HFF-Myc (cell line): ENCODE data around the gene GAK.

Experiments used
- DNase-seq: peaks from one replicate; pipeline ENCODE4 v3.0.0-alpha.2; 2011; ENCODE audit warnings: low read depth; ENCODE audit errors: extremely low read depth
- H3K4me3 ChIP-seq: replicated peaks from 2 replicates; pipeline ENCODE4 v1.5.1; 2011; ENCODE audit warnings: low read depth, mild to moderate bottlenecking, control low read depth, low read length
- TF ChIP-seq, protein P1 (sequence below): IDR thresholded peaks from 2 replicates; pipeline ENCODE4 v1.5.1; 2012; ENCODE audit warnings: mild to moderate bottlenecking, low read depth, low read length, control low read depth; ENCODE audit errors: missing control alignments

GAK gene

DNA sequence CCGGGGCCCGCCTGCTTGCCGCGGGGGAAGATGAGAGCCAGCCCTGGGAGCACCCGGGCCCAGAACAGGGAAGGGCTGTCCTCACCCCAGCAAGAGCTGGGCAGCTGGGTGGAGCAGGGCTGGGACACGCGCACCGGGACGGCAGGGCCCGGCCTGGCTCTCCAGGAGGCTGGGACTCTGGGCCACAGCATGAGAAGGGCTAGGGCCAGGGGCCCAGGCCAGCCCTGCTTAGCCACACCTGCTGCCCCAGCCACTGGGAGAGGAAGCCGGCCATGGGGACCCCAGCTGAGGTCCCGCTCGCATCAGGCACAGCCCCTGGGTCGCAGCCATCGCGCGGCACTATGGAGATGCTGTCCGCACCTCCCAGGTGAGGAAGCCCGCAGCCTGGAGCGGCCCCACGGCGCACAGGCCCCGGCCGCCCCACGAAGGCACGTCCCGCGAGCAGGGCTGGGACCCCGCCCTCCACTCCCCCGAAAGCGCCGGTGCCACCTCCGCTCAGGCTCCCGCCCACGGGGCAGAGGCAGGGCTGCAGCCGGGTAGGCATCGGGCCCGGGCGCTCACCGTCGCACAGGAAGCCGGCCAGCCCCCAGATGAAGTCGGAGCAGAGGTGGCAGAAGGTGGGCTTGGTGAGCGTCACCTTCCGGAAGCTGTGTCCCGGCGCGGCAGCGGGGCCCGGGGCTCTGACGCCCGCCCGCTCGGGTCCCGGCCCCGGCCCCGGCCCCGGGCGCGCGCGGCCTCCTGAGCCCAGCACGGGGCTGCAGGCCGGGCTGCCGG lies 40.7 kb upstream of the GAK start:
- TF ChIP-seq, protein P1, sequence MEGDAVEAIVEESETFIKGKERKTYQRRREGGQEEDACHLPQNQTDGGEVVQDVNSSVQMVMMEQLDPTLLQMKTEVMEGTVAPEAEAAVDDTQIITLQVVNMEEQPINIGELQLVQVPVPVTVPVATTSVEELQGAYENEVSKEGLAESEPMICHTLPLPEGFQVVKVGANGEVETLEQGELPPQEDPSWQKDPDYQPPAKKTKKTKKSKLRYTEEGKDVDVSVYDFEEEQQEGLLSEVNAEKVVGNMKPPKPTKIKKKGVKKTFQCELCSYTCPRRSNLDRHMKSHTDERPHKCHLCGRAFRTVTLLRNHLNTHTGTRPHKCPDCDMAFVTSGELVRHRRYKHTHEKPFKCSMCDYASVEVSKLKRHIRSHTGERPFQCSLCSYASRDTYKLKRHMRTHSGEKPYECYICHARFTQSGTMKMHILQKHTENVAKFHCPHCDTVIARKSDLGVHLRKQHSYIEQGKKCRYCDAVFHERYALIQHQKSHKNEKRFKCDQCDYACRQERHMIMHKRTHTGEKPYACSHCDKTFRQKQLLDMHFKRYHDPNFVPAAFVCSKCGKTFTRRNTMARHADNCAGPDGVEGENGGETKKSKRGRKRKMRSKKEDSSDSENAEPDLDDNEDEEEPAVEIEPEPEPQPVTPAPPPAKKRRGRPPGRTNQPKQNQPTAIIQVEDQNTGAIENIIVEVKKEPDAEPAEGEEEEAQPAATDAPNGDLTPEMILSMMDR, result no peak
- DNase-seq, result no peak
- peak overlapping the region; percentile 68 for H3K4me3 ChIP-seq

DNA sequence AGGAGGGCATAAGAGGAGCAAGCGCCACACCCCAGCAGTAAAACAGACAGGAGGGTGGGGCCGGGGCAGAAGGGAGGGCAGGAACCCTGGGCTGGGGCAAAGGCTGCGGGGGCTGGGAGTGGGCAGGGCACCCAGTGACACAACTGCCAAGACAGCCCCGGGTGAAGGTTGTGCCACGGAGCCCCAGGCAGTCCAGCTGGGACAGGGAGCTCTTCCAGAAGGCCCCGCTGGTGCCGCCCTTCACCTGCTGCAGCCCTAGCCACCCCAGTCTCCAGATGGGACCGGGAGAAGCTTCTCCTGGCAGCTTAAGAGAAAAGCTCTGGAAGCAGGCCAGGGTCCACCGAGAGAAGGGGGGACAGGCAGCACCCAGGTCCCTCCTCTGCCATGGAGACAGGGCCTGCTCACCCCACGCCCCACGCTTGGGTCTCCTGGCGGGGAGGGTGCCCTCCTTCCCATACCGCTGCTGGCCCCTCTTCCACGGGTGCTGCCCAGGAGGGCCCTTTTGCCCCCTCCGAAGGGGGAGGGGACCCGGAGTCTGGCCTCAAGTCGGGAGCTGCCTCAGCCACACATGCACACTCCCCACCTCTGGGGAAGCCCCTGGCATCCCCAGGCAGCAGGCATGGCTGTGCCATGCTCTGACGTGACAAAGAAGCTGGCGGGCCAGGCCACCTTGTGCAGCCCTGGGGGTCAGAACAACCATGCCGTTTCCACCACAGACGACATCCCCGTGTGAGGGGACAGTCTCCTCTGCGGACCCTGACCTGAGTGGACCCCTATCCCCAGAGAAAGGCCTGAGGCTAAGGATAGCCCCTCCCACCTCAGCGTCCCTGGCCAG lies 39.8 kb upstream of the GAK start:
- H3K4me3 ChIP-seq, result peak overlapping the region; percentile 68
- no peak for DNase-seq
- TF ChIP-seq, protein P1, result no peak

DNA sequence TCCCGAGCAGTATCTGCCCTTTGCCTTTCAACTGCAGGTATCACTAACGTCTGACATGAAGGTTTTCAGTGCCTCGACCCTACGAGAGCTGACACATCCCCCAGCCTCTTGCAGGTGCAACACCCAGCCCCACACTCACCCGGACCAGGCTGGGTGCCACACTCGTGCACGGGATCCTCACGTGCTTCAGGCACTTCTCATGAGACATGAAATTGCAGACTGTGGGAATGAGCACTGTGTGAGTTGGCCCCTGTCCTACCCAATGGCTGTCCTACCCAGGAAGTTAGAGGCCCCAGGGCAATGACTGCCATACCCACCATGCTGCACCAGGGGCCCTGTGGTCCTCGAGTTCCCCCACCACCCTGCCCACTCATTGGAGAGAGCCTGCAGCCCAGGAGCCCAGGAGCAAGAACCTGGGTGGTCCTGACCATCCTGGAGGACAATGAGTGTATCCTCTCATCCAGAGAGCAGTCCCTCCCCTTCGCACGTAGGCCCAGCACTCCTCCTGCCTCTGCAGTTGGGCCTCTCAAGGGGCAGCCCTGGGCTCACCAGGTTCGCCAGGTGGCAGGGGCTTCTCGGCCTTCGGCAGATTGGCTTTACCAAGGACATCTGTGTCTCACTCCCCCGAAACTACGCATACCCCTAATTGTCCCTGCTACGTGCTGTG lies 38.9 kb upstream of the GAK start:
- TF ChIP-seq, protein P1, result no peak
- no peak for DNase-seq
- H3K4me3 ChIP-seq, result no peak overlapping the region

DNA sequence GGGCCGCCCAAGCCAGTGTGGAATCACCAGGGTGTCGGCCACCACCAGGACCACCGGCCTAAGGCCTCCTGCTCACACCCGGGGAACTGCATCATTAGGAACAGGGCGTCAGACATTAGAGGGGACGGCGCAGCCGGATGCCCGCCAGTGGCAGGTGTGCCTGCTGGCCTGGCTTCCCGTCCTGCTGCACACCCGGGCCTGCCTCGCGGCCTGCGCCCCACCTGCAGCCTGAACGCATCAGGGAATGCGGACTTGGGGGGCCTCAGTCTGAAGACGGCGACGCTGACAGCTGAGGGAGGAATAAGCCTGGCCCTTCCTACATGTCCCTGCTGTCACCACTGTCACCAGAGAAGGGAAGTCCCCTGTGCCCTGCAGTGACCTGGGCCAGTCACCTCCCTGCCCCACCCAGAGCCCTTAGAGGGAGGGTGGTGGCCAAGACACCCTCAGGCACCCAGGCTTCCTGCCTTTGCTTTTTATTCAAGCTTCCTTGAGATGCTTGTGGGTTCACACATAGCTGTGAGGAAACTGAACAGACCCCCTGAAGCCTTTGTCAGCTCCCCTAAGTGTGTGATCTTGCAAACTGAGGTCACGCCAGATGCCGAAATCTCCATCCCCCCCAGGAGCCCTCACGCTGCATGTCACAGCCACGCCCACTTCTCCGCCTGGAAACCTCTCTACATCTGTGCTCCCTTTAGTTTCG lies 38.1 kb upstream of the GAK start:
- DNase-seq, result no peak
- TF ChIP-seq, protein P1, result no peak
- H3K4me3 ChIP-seq, result no peak overlapping the region

DNA sequence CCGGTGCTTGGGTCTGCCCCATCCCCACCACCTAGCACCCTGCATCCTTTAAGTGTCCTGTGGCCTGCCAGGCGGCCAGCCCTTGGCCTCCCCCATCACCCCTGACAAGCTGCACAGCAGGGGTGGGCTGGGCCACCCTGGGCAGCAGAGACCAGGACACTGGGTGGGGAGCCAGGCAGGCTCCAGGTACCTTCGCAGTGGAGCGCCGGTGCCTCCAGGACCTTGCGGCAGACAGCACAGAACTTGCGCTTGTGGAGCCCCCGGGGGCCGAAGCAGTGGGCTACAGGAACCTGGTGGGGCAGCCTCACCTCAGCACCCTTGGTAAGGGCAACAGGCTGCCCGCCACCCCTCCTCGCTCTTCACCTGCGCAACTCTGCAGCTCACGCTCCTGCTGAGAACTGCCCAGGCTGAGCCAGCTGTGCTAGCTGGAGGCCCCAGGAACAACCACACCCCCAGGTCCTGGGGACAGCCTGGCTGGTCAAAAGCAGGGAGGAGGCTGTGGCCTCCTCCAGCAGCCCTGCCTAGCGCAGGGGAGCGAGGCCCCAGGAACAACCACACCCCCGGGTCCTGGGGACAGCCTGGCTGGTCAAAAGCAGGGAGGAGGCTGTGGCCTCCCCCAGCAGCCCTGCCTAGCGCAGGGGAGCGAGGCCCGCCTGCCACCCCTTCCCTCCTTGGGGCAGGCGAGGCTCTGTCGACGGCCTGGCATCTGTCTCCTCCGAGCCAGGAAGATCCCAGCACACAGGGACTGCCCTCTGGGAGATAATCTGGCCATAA lies 36.7 kb upstream of the GAK start:
- TF ChIP-seq, protein P1, result no peak
- DNase-seq, result no peak
- H3K4me3 ChIP-seq, result no peak overlapping the region

DNA sequence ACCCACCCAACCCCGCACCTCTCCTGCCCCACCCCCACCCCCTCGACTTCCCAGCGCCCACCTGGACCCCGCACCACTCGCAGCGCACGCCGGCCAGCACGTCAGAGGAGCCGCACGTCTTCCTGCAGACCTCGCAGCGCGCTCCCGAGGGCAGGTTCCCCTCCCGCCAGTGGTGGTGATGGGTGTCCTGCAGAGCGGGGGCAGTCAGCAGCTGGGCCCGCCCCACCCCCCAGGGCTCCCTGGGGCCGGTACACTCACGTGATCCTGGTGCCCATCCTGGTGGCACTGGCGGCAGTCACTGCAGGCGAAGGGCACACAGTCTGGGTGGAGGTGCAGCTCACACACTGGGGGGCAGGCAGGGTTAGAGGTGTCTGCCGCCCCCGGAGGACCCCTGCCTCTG lies 36.1 kb upstream of the GAK start:
- H3K4me3 ChIP-seq, result no peak overlapping the region
- no peak for DNase-seq
- TF ChIP-seq, protein P1, result no peak
